HG03521 (cell line): Measurements from ENCODE around the gene CMTM4.
"Not testable (repeated sequence)": the region's sequence is repeated elsewhere in the genome, so short reads cannot be mapped to it uniquely, and the experiment has no call there.

ENCODE experiments used
- ATAC-seq: cut with Tn5 transposase; IDR thresholded peaks from one replicate; pipeline ENCODE4 v1.9.1; 2021; ENCODE audit warnings: mild to moderate bottlenecking, moderate library complexity; ENCODE audit not compliant: unreplicated experiment

The CMTM4 gene

DNA sequence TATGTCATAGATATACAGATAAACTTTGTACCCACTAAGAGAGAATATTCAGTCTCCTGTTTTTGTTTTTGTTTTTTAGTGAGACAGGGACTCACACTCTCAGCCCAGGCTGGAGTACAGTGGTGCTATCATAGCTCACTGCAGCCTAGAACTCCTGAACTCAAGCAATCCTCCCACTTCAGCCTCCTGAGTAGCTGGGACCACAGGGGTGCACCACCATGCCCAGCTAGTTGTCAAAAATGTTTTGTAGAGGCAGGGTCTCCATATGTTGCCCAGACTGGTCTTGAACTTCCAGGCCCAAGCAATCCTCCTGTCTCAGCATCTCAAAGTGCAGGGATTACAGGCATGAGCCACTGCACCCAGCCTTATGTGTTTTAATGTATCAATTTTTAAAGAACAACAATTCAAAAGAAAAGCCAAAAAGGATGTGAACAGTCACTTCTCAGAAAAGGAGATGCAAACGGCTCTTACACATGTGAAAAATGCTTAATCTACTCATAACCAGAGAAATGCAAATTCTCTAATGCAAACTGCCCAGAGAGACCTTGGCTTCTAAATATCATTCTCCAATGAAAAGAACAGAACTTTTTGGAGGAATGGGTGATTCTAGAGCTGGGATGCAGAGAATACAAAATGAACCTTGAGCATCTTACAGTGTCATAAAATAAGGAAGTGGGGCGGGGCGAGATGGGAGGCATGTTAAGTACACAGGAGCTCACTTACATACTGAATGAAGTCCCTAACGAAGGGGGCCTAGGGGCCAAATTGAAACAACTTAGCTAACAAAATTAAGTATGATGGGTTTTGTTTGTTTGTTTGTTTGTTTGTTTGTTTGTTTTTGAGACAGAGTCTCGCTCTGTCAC, 99.3 kb downstream of the CMTM4 start:
- no peak for ATAC-seq

- not testable (repeated sequence) for ATAC-seq
Observed at GRCh38 chr16:66596559-66596958, 100.0 kb downstream of the CMTM4 start.

GRCh38 chr16:66594739-66595138, 101.8 kb downstream of the CMTM4 start:
- no peak for ATAC-seq

DNA sequence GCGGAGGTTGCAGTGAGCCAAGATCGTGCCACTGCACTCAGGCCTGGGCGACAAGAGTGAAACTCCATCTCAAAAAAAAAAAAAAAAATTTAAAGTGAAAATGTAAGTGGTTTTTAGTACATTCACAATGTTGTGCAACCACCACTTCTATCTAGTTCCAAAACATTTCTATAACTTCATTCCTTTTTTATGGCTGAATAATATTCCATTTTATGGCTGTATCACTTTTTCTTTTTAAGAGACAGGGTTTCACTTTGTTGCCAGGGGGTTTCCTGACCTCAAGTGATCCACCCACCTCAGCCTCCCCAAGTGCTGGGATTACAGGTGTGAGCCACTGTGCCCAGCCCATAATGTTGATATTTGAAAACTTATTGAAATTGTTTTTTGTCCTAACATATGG, 103.7 kb downstream of the CMTM4 start:
- no peak for ATAC-seq

- no peak for ATAC-seq
Observed at GRCh38 chr16:66592241-66592640, 104.3 kb downstream of the CMTM4 start.

DNA sequence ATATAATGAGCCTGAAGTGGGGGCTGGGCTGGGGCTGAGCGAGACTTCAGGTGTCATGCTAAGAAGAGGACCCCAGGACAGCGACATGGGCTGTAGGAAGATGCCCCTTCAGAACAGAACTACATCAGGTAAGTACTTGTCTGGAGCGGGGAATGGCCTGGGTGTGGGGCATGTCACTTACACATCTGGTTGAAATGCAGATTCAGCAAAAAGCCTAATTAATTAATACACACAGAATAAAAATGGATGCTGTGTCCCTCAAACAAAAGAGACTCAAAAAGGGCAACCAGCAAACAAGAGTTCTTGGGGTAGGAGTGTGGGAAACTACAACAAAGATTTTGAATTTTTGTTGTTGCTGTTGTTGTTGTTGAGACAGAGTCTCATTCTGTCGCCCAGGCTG, 105.5 kb downstream of the CMTM4 start:
- ATAC-seq: no peak

GRCh38 chr16:66590322-66590721, 106.2 kb downstream of the CMTM4 start:
- ATAC-seq: no peak

GRCh38 chr16:66588981-66589713, 107.4 kb downstream of the CMTM4 start:
- peak; percentile 71 for ATAC-seq

- no peak for ATAC-seq
Observed at GRCh38 chr16:66587881-66588600, 108.5 kb downstream of the CMTM4 start.

GRCh38 chr16:66585481-66586239, 110.9 kb downstream of the CMTM4 start:
- no peak for ATAC-seq

- no peak for ATAC-seq
Observed at GRCh38 chr16:66581246-66581952, 115.1 kb downstream of the CMTM4 start.

GRCh38 chr16:66580605-66581209, 115.8 kb downstream of the CMTM4 start:
- ATAC-seq: no peak

- no peak for ATAC-seq
Observed at GRCh38 chr16:66578651-66579531, 117.7 kb downstream of the CMTM4 start, which contains the start of gene CMTM2. TSS of gene CMTM2 (plus strand) at chr16:66579463. CDS start at chr16:66579608, 145 bp downstream.

GRCh38 chr16:66576296-66576695, 120.2 kb downstream of the CMTM4 start:
- ATAC-seq: no peak

GRCh38 chr16:66575060-66575459, 121.5 kb downstream of the CMTM4 start:
- no peak for ATAC-seq

DNA sequence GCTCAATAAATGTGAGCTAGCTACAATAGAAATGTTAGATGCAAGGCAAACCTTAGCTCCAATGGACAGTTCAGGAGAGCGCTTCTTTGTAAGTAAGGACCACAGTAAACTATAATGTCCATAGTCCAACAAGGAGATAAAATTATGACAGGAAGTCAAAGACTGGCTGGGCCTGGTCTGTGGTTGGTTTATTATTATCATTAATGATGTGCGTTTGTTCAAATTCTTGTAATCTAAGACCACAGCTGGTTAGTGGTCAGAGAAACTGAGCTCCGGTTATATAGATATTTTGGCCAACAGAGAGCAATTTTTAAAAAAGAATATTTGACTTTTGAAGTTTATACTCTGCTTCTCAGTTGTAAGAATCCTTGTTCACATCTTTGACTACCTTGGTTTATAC, 122.0 kb downstream of the CMTM4 start:
- ATAC-seq: no peak

DNA sequence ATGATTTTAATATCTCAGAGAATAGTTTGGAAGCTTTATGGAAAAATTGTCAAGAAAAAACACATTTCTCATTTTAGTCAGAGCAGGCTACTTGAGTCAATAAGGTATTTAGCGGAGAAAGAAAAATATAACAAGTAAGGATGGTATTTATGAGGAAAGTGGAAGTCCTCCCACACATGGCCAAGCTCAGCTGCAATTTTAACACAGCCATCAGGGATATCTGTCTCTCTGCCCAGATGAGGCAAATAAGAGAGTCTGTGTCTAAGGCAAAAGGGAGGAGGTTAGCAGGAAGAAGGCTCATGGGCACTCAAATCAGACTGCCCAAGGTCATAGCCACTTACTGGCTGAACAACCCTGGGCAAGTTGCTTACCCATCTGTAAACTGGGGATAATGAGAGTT, 122.5 kb downstream of the CMTM4 start:
- no peak for ATAC-seq

GRCh38 chr16:66572356-66572755, 124.2 kb downstream of the CMTM4 start:
- no peak for ATAC-seq
